ENCODE data around the gene MAMLD1.

The MAMLD1 gene

GRCh38 chrX:150558424-150558823, 195.3 kb downstream of the MAMLD1 start:
- TF ChIP-seq POU6F1 (CRISPR knock-in tag; IDR thresholded peaks at IDR 0.05; ENCODE audit: borderline replicate concordance, low read depth): no peak
- TF ChIP-seq CREB5 (CRISPR knock-in tag; IDR thresholded peaks at IDR 0.05; ENCODE audit: low read depth): no peak
- TF ChIP-seq ZC3H10 (CRISPR knock-in tag; IDR thresholded peaks at IDR 0.05): no peak
- no peak for TF ChIP-seq CSRNP3 (CRISPR knock-in tag; IDR thresholded peaks at IDR 0.05)
- TF ChIP-seq SNAI2 (CRISPR knock-in tag; IDR thresholded peaks at IDR 0.05): no peak
- TF ChIP-seq ISL1 (CRISPR knock-in tag; IDR thresholded peaks at IDR 0.05): no peak
- TF ChIP-seq RARB (CRISPR knock-in tag; IDR thresholded peaks at IDR 0.05): no peak
- no peak for TF ChIP-seq TSHZ2 (CRISPR knock-in tag; IDR thresholded peaks at IDR 0.05)
- no peak for TF ChIP-seq PATZ1 (CRISPR knock-in tag; IDR thresholded peaks at IDR 0.05; ENCODE audit: borderline replicate concordance)
- TF ChIP-seq CSDC2 (CRISPR knock-in tag; IDR thresholded peaks at IDR 0.05): no peak
- TF ChIP-seq ZFP30 (CRISPR knock-in tag; IDR thresholded peaks at IDR 0.05): no peak
- no peak for TF ChIP-seq OSR1 (CRISPR knock-in tag; IDR thresholded peaks at IDR 0.05)
- no peak for TF ChIP-seq TOX (CRISPR knock-in tag; IDR thresholded peaks at IDR 0.05; ENCODE audit: borderline replicate concordance)
- no peak for TF ChIP-seq BACH2 (CRISPR knock-in tag; IDR thresholded peaks at IDR 0.05; ENCODE audit: borderline replicate concordance)
- no peak for TF ChIP-seq PPARA (CRISPR knock-in tag; IDR thresholded peaks at IDR 0.05; ENCODE audit: borderline replicate concordance)
- no peak for TF ChIP-seq ZFP3 (CRISPR knock-in tag; IDR thresholded peaks at IDR 0.05)
- no peak for TF ChIP-seq ZNF8 (CRISPR knock-in tag; IDR thresholded peaks at IDR 0.05)
- ATAC-seq: no peak
